ENCODE results near the gene PPTC7. TPM values are rescaled to one million over a fixed set of nuclear protein-coding genes. Genes with fewer than 3 reads are reported as not detected.
"Not testable (repeated sequence)": the region's sequence is repeated elsewhere in the genome, so short reads cannot be mapped to it uniquely, and the experiment has no call there.

PPTC7 gene
- total RNA-seq, 1 donor from 2014 or later, result 11.4 TPM

DNA sequence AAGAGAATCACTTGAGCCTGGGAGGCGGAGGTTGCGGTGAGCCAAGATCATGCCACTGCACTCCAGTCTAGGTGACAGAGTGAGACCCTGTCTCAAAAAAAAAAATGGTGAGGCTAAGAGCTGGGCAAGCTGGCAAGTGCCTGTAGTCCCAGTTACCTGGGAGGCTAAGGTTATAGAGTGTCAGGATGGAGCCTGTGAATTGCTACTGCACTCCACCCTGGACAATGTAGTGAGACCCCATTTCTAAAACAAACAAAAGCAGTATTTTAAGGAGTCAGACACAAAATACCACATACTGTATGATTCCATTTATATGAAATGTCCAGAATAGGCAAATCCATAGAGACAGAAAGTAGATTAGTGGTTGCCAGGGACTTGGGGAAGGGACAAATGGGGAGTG is 4.0 kb upstream of the PPTC7 start:
- DNase-seq (ENCODE audit: extremely low read depth, low read depth, low spot score), result not testable (repeated sequence)

DNA sequence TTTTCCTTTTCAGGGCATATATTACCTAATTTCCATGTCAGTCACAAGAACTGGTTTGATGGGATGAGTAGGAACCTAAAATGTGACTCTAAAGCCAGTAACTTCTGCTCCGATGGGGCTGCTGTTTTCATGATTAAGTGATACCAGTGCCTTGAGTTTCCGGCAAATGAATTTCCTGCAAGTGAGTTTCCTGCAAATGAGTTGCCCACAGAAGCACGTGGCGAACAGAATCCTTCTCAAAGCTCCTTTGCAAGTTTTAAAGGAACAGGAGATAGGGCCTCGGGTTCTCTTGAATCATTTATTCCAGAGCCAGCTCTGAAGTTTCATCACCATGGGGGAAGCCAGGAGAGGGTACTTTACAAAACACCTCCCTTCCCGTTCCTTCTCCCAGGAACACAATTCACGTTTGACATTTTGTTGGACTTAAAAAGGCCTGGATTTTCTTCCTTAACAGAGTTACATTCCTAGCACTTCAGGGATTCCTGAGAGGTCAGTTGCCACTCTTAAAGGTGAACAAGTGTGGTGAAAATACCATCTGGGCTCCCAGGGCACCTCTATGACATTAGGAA is 2.2 kb upstream of the PPTC7 start:
- no peak for DNase-seq (ENCODE audit: extremely low read depth, low read depth, low spot score)

DNA sequence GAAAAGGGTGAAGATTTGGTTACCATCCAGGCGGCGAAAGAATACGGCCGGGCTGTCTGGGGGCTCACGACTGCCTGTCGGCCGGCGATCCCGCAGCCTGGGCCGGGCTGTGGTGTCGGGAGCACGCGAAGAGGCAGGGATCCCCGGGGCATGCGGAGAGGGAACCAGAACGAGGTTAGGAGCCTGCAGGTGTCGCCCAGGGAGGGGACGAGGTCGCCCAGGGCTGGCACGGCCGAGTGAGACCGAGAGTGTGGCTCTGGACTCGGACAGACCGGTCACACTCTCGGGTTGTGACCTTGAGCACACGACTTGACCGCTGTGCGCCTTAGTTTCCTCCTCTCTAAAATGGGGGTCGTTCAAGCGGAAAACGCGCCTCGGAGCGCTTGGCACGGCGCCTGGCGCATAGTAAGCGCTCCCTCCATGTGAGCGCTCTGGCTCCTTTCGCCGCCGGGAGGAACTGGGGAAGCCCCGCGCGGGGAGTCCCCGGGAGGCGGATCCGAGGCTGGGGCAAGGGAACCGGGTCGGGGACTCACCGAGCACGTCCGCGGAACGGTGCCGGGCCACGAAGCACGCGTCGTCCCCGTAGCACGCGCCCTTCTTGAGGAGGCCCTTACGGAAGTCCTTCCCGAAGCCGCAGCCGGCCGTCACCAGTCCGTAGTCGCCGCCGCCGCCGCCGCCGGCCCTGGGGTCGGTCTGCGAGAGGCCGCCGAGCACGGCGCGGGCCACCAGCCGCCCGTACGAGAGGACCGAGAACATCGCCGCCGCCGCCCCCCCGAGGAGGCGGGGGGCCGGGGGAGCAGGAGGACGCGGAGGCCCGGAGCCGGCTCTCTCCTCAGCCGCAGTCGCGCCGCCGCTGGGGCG is 612 bp downstream of the PPTC7 start:
- DNase-seq (ENCODE audit: extremely low read depth, low read depth, low spot score), result no peak

DNA sequence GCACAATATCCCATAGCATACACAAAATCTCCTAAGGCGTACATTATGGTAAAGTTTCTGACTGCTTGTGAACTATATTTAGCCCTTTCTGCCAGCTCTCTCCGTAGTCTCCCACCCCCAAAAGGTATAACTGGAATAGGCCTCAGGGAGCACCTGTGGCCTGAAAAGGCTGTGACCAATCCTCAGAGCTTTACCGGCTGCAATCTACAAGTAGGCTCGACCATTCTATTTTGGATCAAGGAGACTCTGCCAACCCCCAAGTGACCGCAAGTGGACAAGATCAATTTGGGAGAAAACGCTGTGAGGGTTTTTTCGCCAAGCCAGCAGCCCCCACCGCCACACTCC is 1.2 kb downstream of the PPTC7 start:
- DNase-seq (ENCODE audit: extremely low read depth, low read depth, low spot score), result no peak

- no peak for DNase-seq (ENCODE audit: extremely low read depth, low read depth, low spot score)
These were observed 3.4 kb downstream of the PPTC7 start for GRCh38 chr12:110579535-110580253.

- no peak for DNase-seq (ENCODE audit: extremely low read depth, low read depth, low spot score)
These were observed 4.2 kb downstream of the PPTC7 start for GRCh38 chr12:110578694-110579534.

DNA sequence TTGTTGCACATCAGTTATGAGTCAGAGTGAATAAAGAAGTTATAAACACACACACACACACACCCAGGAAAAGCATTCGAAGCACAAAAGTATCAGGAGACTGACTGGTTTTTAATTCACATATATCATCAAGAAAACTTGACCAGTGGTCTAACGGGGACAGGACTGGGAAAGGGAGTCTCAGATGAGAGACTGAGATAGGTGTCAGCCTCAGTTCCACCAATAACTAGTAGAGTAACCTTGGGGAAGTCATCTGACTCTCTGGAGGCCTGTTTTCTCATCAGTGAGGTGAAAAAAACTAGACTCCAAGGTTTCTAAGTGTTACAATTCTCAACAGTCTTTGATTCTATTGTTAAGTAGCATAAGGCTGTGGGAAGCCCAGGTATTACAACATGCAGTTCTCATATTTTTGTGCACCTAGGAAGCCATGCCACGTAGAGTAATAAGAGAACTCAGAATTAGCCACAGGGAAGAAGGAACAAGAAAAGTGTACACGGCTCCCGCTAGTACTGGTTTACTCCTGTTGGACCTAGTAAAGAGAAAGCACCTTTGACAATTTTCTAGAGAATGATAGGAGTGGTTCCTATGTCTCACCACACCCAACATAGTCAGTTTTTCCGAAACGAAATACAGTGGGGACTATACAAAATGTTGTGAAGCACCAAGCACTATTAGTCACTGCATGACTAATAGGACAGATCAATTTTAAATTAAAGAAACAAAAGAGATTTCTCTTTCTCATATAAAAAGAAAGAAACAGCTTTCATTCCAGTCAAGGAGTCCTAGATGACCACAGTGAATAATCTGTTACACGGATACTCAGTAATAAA is 5.0 kb downstream of the PPTC7 start:
- DNase-seq (ENCODE audit: extremely low read depth, low read depth, low spot score), result no peak

- DNase-seq (ENCODE audit: extremely low read depth, low read depth, low spot score), result no peak
These were observed 6.6 kb downstream of the PPTC7 start for GRCh38 chr12:110576504-110576903.

- no peak for DNase-seq (ENCODE audit: extremely low read depth, low read depth, low spot score)
These were observed 7.8 kb downstream of the PPTC7 start for GRCh38 chr12:110575326-110575725.

DNA sequence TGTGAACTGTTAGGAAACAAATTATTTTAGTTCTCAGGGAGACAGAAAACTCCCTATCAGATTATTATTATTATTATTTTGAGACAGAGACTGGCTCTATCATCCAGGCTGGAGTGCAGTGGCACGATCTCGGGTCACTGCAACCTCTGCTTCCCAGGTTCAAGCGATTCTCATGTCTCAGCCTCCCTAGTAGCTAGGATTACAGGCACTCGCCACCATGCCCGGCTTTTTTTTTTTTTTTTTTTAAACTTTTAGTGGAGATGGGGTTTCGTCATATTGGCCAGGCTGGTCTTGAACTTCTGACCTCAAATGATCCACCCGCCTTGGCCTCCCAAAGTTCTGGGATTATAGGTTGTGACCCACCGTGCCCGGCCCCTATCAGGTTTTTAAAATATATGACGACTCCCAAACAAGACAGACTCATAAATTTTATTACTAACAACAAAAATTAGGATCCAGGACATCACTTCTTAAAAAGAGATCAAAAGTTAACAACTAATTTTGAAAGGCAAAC is 8.3 kb downstream of the PPTC7 start:
- not testable (repeated sequence) for DNase-seq (ENCODE audit: extremely low read depth, low read depth, low spot score)

GRCh38 chr12:110574044-110574443 is 9.1 kb downstream of the PPTC7 start:
- DNase-seq (ENCODE audit: extremely low read depth, low read depth, low spot score), result no peak

GRCh38 chr12:110570798-110571197 is 12.3 kb downstream of the PPTC7 start:
- DNase-seq (ENCODE audit: extremely low read depth, low read depth, low spot score), result not testable (repeated sequence)

GRCh38 chr12:110569838-110570237 is 13.3 kb downstream of the PPTC7 start:
- not testable (repeated sequence) for DNase-seq (ENCODE audit: extremely low read depth, low read depth, low spot score)

- no peak for DNase-seq (ENCODE audit: extremely low read depth, low read depth, low spot score)
These were observed 14.4 kb downstream of the PPTC7 start for GRCh38 chr12:110568752-110569151.

- no peak for DNase-seq (ENCODE audit: extremely low read depth, low read depth, low spot score)
These were observed 16.1 kb downstream of the PPTC7 start for GRCh38 chr12:110566993-110567392.

GRCh38 chr12:110565894-110566871 is 16.9 kb downstream of the PPTC7 start:
- no peak for DNase-seq (ENCODE audit: extremely low read depth, low read depth, low spot score)

GRCh38 chr12:110564471-110564991 is 18.6 kb downstream of the PPTC7 start:
- no peak for DNase-seq (ENCODE audit: extremely low read depth, low read depth, low spot score)

DNA sequence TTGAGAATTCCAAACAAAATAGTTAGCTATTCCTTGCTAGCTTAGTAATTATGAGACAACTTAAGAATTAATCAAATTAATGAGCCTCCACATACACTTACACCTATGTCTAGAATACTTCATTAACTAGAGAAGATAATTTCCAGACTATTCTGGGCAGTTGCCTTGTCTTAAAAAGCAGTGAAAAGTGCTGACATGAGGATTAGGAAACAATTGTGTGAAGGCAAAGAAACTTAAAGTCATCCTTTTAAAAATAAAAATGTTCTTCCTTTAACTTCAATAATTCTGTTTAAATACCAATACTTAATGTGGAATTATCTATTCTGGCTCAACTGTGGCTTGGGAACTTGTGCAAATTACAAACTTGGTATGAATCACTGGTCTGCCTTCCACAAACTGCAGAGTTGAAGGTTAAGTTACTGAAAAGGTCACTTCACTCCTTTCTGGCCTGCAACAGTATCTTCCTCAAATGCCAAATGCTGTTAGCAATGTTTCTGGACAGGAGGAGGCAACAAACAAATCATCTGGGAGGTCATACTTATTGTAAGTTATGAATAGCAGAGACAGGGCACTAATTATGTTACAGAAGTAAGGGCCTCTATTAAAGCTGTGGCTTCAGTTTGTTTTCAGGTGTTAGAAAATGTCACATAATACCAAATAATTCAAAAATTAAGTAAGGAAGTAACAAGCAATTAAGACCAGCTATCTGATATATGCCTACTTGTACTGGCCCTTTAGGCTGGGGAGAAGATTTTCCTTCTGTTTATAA is 19.2 kb downstream of the PPTC7 start:
- DNase-seq (ENCODE audit: extremely low read depth, low read depth, low spot score), result no peak

All from glomerular endothelial cell (primary cell).